GM12878 (cell line): Measurements from ENCODE around the gene ATG12. TPM values are rescaled to one million over a fixed set of nuclear protein-coding genes. Genes with fewer than 3 reads are reported as not detected.
A peak's percentile ranks its signal among the peaks of the same experiment; 100 is the strongest.

Experiments used
- BCL11A ChIP-seq: IDR thresholded peaks from 2 replicates; pipeline ENCODE4 v1.6.1; 2011; ENCODE audit warnings: low read depth, low read length
- BHLHE40 ChIP-seq, 2 experiments: fragments of 450-650 bp in 1 of 2; IDR thresholded peaks; 2 replicates each; pipeline ENCODE4 v1.6.1; 2011 to 2017; ENCODE audit warnings: low read depth in 2 of 2, borderline replicate concordance in 1 of 2, improper control_type of control experiment in 1 of 2, low read length in 1 of 2, mild to moderate bottlenecking in 1 of 2
- BMI1 ChIP-seq: fragments of 450-650 bp; IDR thresholded peaks from 2 replicates; pipeline ENCODE4 v1.6.1; 2016; ENCODE audit warnings: mild to moderate bottlenecking, moderate library complexity, borderline replicate concordance
- CBX5 ChIP-seq: sonication (generic); IDR thresholded peaks from 2 replicates; pipeline ENCODE4 v1.6.1; 2016; ENCODE audit warnings: low read depth, moderate library complexity, mild to moderate bottlenecking, inconsistent platforms
- CREM ChIP-seq: IDR thresholded peaks from 2 replicates; pipeline ENCODE4 v1.6.1; 2014; ENCODE audit warnings: antibody characterized with exemption, low read depth
- ESRRA ChIP-seq: IDR thresholded peaks from 2 replicates; pipeline ENCODE4 v1.6.1; 2012; ENCODE audit warnings: mild to moderate bottlenecking, low read length, improper control_type of control experiment
- FOXM1 ChIP-seq: IDR thresholded peaks from 2 replicates; pipeline ENCODE4 v1.6.1; 2012; ENCODE audit warnings: low read depth, mild to moderate bottlenecking, inconsistent platforms, low read length, moderate library complexity
- MYB ChIP-seq: fragments of 150-350 bp; IDR thresholded peaks from 2 replicates; pipeline ENCODE4 v1.6.1; 2014; ENCODE audit warnings: mild to moderate bottlenecking, low read depth, low read length, borderline replicate concordance
- NR2C2 ChIP-seq: IDR thresholded peaks from 2 replicates; pipeline ENCODE4 v1.6.1; 2011; ENCODE audit warnings: borderline replicate concordance, low read depth; ENCODE audit not compliant: control insufficient read depth, insufficient read length
- PML ChIP-seq: IDR thresholded peaks from 2 replicates; pipeline ENCODE4 v1.6.1; 2012; ENCODE audit warnings: low read length, inconsistent platforms
- POU2F2 ChIP-seq: IDR thresholded peaks from 3 replicates; pipeline ENCODE4 v1.6.1; 2011; ENCODE audit warnings: low read depth, mild to moderate bottlenecking, low read length, borderline replicate concordance
- RBBP5 ChIP-seq: fragments of 200-600 bp; sonication (generic); conservative IDR thresholded peaks from 2 replicates; pipeline ENCODE4 v1.6.1; 2016
- RELA ChIP-seq: fragments of 450-650 bp; IDR thresholded peaks from 2 replicates; pipeline ENCODE4 v1.8.0; 2014; ENCODE audit warnings: borderline replicate concordance; ENCODE audit not compliant: partially characterized antibody
- RUNX3 ChIP-seq: IDR thresholded peaks from 2 replicates; pipeline ENCODE4 v1.6.1; 2012; ENCODE audit warnings: low read length, inconsistent platforms
- SIX5 ChIP-seq: IDR thresholded peaks from 2 replicates; pipeline ENCODE4 v1.6.1; 2011; ENCODE audit warnings: mild to moderate bottlenecking, low read depth, low read length, moderate library complexity; ENCODE audit not compliant: severe bottlenecking
- SMAD5 ChIP-seq: IDR thresholded peaks from 2 replicates; pipeline ENCODE4 v1.6.1; 2016; ENCODE audit warnings: antibody characterized with exemption, low read depth
- SP1 ChIP-seq: IDR thresholded peaks from one replicate; pipeline ENCODE4 v1.6.1; 2011; ENCODE audit warnings: low read depth, low read length
- TCF3 ChIP-seq: IDR thresholded peaks from 2 replicates; pipeline ENCODE4 v1.6.1; 2012; ENCODE audit warnings: low read depth, mild to moderate bottlenecking, low read length, borderline replicate concordance; ENCODE audit not compliant: insufficient read depth
- ZBED1 ChIP-seq: IDR thresholded peaks from 2 replicates; pipeline ENCODE4 v1.6.1; 2016; ENCODE audit warnings: borderline replicate concordance
- ZNF687 ChIP-seq: fragments of 450-650 bp; IDR thresholded peaks from 2 replicates; pipeline ENCODE4 v1.6.1; 2017; ENCODE audit warnings: mild to moderate bottlenecking, moderate library complexity
- ZSCAN29 ChIP-seq: fragments of 450-650 bp; IDR thresholded peaks from 2 replicates; pipeline ENCODE4 v1.6.1; 2017; ENCODE audit warnings: mild to moderate bottlenecking, moderate library complexity
- polyA plus RNA-seq, 11 experiments: library from polyadenylated mRNA; depleted of rRNA in 4 of 11; unstranded in 6 of 11; stranded (reverse) in 5 of 11; fragments of >200 nt; fragmentation: Nextera tagmentation in 4 of 11; fragmentation: Illumina TruSeq in 1 of 11; extraction: Ambion mirVana in 4 of 11; extraction: Trizol in 1 of 11; gene quantifications; 1 replicate in 1 of 11; 2 replicates in 10 of 11; pipeline versions ENCODE4 v1.2.1 to v1.2.3, GENCODE V29; 2011 to 2016; ENCODE audit warnings: inconsistent platforms in 2 of 11, missing spikeins in 2 of 11, low read depth in 1 of 11
- total RNA-seq, 4 experiments: library from RNA; depleted of rRNA in 3 of 4; stranded (reverse); fragments of >200 nt in 3 of 4; fragmentation: Illumina TruSeq in 1 of 4; extraction: Trizol in 1 of 4; gene quantifications; 2 replicates each; pipeline versions ENCODE4 v1.2.1 to v1.2.3, GENCODE V29; 2013 to 2021
- TF ChIP-seq, protein P1 (sequence below): fragments of 450-650 bp; IDR thresholded peaks from 2 replicates; pipeline ENCODE4 v1.6.1; 2017; ENCODE audit warnings: low read depth, mild to moderate bottlenecking, moderate library complexity
- TF ChIP-seq, protein P2 (sequence below): fragments of 450-650 bp; formaldehyde crosslinking; IDR thresholded peaks from 2 replicates; pipeline ENCODE4 v1.5.0; 2022; ENCODE audit warnings: mild to moderate bottlenecking, missing genetic modification characterization

ATG12 gene
- total and polyA plus RNA-seq, 10 of the 15 experiments (the other 5 are each of a cell fraction or from before 2014, with no cell fraction given), result 23.2 to 92.0 (median 58.6) TPM

DNA sequence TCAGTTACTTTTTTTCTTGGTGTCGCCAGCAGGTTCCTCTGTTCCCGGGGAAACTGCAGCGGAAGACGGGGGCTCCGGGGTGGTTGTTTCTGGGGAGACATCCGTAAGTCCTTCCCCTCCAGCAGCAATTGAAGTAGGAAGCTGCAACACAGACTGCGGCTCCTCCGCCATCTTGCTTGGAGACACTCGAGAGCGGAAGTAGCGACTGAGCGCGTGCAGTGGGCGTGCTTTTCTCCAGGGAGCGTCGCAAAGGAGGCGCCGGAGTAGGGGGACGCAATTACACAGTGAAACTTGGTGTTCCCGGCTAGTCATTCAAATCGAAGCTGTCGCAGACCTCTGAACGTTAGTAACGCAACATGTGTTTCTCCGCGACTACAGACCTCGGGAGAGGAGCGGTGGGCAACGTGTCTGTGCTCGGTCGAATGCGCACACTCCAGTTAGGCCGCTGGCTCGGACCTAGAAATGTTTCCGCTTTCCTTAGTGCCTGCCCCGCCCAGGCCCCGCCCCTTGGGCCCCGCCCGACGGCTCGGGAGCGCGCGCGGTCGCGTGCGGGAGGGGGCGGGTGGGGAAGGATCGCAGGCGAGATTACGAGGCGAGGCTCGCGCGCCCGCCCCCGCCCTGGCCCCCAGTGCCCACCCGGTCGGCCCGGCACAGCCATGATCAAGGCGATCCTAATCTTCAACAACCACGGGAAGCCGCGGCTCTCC, at the start of gene ATG12, which contains the start of gene AP3S1 (continued):
- TF ChIP-seq RELA (peak; percentile 57), BCL11A (no peak), RBBP5 (peak; percentile 52; the same call in 1 of the 2 replicates), PML (peak; percentile 94), SMAD5 (peak; percentile 92), POU2F2 (peak; percentile 86; the same call in 2 of the 3 replicates), CBX5 (peak; percentile 77), ZBED1 (peak; percentile 85), SIX5 (no peak), ESRRA (no peak), NR2C2 (no peak), ZNF687 (peak; percentile 41; the same call in 1 of the 2 replicates), BMI1 (no peak), BHLHE40 (IDR thresholded peaks at IDR 0.05; ENCODE audit: borderline replicate concordance in 1 of 2, low read depth in 2 of 2, low read length in 1 of 2) (peak; percentile 94 to 97), TCF3 (no peak), CREM (peak; percentile 89), FOXM1 (peak; percentile 17; the same call in 1 of the 2 replicates), RUNX3 (peak; percentile 35), SP1 (peak; percentile 83), ZSCAN29 (no peak), MYB (no peak)
- TF ChIP-seq, protein P1, sequence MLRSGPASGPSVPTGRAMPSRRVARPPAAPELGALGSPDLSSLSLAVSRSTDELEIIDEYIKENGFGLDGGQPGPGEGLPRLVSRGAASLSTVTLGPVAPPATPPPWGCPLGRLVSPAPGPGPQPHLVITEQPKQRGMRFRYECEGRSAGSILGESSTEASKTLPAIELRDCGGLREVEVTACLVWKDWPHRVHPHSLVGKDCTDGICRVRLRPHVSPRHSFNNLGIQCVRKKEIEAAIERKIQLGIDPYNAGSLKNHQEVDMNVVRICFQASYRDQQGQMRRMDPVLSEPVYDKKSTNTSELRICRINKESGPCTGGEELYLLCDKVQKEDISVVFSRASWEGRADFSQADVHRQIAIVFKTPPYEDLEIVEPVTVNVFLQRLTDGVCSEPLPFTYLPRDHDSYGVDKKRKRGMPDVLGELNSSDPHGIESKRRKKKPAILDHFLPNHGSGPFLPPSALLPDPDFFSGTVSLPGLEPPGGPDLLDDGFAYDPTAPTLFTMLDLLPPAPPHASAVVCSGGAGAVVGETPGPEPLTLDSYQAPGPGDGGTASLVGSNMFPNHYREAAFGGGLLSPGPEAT, result peak; percentile 98
- TF ChIP-seq, protein P2, sequence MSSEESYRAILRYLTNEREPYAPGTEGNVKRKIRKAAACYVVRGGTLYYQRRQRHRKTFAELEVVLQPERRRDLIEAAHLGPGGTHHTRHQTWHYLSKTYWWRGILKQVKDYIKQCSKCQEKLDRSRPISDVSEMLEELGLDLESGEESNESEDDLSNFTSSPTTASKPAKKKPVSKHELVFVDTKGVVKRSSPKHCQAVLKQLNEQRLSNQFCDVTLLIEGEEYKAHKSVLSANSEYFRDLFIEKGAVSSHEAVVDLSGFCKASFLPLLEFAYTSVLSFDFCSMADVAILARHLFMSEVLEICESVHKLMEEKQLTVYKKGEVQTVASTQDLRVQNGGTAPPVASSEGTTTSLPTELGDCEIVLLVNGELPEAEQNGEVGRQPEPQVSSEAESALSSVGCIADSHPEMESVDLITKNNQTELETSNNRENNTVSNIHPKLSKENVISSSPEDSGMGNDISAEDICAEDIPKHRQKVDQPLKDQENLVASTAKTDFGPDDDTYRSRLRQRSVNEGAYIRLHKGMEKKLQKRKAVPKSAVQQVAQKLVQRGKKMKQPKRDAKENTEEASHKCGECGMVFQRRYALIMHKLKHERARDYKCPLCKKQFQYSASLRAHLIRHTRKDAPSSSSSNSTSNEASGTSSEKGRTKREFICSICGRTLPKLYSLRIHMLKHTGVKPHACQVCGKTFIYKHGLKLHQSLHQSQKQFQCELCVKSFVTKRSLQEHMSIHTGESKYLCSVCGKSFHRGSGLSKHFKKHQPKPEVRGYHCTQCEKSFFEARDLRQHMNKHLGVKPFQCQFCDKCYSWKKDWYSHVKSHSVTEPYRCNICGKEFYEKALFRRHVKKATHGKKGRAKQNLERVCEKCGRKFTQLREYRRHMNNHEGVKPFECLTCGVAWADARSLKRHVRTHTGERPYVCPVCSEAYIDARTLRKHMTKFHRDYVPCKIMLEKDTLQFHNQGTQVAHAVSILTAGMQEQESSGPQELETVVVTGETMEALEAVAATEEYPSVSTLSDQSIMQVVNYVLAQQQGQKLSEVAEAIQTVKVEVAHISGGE (CRISPR knock-in tag), result no peak
